GM18519 (cell line): ENCODE measurements around the gene ZNF664.

Experiments
- ATAC-seq: cut with Tn5 transposase; IDR thresholded peaks from one replicate; pipeline ENCODE4 v1.9.1; 2021; ENCODE audit warnings: mild to moderate bottlenecking, moderate library complexity; ENCODE audit not compliant: unreplicated experiment, low FRiP score

Gene ZNF664

DNA sequence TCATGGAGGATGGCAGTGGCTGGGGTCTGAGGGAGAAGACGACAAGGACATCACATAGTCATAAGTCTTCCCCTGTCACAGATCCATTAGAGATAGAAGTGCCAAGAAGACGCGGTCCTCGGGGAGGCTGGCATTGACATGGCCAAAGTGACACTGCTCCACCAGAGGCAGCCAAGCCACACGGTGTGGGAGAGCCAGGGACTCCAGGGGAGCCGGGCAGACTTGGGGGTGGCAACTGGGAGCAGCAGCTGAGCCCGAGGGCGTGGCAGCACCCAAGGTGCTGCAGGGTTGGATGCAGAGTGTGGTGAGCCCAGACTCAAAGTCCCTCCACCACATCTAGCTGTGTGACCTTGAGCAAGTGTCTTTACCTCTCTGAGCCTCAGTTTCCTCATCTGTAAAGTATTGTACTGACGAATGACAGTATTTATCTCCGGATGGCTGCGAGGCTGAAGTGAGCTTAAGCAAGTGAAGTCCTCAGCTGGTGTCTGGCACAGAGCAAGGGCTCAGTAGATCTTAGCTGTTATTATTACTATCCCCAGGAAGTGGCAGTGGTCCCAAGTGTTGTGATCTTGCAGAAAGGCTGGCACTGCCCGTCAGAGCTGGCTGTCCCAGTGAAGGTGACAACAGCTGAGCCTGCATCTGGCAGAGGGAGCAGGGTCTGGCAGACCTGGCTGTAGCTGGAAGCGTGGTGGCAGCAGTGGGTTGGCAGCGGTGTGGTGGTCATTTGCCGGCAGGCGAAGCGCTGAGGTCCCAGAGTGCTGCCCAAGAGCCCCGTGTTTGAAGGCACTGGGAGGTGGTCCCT, 54.9 kb downstream of the ZNF664 start:
- ATAC-seq, result no peak

DNA sequence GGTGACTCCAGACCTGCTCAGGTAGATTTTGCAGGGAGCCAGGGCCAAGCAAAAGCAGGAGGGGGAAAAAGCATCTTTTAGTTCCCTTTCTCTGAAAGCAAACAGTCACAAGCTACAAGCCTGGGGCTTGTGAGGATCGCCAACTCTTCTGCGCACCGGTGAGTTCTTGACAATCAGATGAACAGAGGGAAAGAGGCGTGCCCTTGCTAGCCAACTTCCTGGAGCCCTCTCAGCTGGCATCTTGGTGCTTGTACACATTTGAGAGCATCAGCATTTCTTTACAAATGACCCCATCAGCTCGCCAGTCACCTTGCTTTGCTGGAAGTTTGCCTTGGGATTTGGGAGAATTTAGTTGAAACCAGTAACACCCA, 55.5 kb downstream of the ZNF664 start:
- ATAC-seq, result no peak

DNA sequence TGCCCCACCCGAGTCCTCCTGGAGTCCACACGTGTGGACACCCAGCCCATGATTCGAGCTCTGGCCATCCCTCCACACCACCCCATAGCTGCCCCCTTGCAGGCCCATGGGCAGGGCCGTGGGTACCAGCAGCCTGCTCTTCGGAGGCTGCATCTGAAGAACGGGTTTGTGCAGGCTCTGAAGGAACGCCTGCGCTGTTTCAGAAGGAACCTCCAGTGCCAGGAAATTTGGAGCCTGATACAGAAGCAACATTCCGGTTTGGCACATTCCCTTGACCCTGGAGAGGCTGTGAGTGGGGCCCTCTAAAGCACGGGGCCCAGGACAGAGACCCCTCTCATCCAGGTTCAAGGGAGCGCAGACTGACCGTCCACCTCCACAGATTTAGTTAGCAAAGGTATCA, 57.0 kb downstream of the ZNF664 start:
- no peak for ATAC-seq

DNA sequence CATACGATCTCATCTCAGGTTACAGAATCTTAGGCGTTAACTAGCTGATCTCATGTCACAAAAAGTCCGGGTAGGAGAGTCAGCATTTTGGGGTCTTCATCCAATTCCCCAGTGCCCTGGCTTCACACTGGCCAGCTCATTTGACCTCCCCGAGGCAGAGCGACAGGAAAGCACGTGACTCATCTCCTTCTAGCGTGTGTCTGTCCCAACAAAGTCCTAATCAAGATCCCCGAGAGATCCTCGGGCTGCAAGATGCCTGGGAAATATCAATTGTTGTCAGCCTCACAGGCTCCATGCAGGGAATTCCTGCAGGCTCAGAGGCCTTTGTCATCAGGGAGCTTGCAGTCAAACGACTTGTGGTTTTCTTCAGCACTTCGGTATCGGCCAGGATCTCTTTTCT, 57.5 kb downstream of the ZNF664 start:
- no peak for ATAC-seq

DNA sequence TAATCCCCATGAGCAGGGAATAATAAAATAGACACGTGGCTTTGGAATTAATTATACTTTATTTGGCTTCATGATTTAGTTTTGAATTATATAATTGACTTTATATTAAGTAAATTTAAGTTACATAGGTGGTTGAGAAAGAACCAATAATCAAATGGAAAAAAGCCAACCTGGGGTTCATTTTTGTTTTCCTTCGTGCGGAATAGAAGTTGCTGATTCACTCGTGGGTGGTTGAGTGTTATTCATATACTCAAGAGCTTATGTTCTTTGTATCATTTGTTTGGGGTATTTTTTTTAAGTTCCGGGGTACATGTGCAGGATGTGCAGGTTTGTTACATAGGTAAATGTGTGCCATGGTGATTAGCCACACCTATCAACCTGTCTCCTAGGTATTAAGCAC, 58.0 kb downstream of the ZNF664 start:
- ATAC-seq, result no peak

DNA sequence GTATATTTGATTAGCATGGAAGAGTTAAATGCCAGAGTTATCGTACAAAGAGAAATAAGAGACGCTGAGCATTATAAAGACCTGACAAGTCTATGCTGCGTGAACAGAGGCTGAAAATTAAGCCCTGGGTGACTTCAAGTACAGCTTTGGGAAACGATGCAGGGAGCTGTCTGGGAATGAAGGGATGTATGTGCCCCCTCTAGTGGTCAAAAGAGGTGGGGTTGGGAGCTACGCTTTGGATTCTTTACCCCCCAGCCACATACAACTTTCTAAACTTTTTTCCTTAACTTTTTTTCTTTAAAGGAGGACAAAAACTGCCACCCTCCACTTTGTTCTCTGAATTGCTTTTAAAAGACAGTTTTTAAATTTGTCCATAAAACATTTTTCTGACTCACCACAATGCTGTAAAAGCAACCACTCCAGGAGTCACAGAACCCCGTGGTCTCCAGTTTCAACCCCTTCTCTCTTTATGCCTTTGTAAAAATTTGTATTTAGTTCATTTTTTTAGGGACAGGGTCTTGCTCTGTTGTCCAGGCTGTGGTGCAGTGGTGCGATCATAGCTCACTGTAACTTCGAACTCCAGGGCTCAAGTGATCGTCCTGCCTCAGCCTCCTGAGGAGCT, 59.4 kb downstream of the ZNF664 start:
- no peak for ATAC-seq

DNA sequence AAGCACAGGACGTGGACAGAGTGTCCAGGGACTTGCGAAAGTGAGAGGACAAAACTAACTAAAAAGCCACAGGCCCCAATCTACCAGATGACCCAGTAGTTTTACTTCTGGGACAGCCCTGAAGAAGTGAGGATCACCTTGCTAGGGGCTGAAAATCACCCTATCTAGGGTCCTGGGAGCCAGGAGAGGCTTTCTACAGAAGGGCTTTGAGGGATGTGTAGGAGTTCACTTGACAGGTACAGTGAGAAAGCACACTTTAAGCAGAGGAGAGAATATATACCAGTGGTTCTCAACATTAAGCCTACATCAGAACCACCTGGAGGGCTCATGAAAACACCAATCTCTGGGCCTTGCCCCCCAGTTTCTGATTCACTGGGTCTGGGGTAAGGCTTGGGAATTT, 60.8 kb downstream of the ZNF664 start:
- ATAC-seq, result no peak

DNA sequence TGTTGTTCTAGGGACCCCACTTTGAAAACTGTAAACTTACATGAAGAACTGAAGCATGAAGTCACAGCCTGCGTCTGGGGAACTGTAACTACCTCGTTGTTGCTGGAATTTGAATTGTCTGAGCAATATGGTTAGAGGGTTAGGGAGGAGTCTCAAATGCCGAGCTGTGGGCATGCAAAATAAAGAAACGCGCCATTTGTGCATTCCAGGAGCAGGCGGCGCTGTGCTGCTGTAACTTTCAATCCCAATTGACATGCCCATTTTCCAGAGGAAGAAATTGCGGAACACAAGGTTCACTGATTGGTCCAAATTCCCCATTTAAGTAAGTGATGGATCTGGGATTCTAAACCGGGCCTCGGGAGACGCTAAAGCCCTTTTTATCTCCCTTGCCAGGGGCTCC, 61.3 kb downstream of the ZNF664 start:
- no peak for ATAC-seq

DNA sequence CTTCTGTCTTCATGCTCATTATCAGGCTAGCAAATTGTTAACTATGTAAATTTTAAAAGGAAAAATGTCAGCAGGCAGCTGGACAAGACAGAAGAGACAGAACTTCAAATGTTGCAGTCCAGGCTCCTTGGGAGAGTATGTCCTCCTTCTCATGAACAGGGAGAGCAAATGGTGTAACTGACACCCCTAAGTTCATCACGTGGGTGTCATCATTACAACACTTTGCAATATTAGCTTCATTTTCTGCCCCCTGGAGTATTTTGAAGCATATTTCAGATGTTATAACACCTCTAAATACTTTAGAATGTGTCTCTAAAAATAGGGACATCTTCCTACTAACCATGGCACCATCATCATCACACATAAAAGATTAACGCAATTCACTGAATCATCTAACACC, 62.1 kb downstream of the ZNF664 start:
- no peak for ATAC-seq

DNA sequence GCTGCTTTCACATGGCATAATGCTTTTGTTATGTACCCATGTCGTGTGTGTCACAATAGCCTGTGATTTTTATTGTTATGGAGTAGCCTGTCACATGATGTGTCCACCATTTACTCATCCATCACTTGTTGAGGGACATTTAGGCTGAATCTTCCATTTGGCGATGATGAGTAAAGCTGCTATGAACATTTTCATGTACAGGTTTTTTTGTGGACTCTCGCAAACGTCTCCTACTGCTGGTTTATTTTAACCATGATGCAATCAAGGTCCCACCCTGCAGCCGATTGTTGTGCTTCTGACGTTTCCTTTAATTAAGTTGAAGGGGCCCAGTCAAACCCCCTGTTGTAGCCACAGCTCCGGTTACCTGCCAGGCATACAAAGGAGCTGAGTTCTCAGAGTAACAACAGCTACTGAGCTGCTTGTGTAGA, 63.2 kb downstream of the ZNF664 start:
- no peak for ATAC-seq

DNA sequence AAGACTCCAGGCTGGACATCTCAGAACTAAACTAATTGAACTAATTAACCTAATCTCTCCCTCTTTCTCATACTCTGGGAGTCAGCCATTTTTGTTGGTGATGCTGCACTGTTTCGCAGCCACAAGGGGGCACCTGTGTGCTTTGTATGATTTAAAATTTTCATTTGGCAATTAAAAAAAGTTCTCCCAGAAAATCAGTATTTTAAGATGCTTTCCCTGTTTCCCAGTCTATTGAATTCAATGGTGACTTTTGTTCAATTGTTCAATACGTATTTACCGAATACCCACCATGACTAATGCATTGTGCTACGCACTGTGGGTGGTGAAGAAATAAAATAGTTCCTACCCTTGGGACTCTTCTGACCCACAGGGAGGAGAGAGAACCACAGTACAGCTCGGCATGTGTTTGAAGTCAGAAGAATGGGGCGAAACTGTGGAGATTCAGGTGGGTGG, 63.7 kb downstream of the ZNF664 start:
- no peak for ATAC-seq

DNA sequence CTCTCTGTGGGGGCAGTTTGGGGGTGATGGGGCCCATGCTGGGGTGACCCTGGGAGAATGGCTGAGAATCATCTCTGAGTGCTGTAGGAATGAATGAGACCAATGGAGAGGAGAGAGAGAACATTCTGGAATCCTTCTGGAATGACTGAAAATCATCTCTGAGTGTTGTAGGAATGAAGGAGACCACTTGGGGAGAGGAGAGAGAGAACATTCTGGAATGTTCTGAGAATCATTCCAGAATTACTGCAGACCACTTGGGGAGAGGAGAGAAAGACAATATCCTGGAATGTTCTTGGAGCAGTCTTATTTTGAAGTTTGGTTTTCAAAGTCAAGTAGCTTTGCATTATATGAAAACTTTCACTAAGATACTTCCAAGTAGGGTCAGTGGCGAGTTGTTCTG, 64.3 kb downstream of the ZNF664 start:
- ATAC-seq, result no peak

DNA sequence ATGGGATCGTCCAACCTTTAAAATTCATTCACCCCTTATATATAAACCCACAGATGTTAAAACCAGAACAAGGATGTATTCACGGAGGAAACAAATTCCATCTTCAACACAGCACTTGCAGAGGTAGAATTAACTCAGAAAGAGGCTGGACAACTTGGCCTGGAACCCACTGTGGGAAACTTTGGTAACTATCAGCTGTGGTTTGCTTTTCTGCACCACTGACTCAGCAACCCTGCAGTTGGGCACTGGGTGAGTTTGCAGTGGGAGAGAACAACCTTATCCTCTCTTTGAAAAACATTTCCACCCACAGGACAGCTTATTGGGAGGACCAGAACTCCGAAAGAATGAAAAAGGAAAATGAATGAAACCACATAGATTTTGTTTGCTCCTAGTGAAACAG, 66.3 kb downstream of the ZNF664 start:
- ATAC-seq, result no peak

DNA sequence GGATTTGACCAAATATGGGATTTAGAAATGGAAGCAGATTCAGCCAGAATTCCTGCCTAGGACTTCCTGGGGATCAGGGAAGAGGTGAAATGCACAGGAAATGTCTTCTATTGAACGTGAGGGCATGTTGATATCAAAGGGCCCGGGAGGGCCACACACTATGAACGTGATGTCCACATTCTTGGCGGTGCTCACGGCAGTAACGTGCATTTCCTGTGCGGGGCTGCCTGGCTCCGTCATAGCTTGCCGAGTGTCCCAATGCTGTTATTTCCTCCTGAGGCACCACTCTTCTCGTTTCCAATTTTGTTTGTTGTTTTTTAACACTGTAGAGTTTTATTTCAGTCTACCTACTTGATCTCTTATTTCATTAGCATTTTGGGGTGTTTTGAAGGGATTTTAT, 67.3 kb downstream of the ZNF664 start:
- ATAC-seq, result no peak

DNA sequence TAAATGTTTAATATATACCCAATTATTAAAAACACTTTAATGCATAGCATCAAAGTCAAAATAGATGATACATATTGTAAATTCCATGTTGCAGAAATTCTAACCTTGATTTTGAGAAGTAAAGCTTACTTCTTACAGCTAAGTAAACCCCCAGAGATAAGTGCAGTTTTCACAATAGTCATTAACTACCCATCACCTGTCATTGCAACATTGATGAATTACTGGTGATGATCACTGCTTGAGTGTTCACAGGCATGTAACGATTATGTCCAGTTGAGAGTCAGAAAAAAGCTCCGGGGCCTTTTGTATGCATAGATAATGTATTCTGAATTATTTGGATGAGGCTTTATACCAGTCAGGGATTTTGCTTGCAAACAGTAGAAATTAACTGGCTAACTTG, 67.7 kb downstream of the ZNF664 start:
- ATAC-seq, result no peak

DNA sequence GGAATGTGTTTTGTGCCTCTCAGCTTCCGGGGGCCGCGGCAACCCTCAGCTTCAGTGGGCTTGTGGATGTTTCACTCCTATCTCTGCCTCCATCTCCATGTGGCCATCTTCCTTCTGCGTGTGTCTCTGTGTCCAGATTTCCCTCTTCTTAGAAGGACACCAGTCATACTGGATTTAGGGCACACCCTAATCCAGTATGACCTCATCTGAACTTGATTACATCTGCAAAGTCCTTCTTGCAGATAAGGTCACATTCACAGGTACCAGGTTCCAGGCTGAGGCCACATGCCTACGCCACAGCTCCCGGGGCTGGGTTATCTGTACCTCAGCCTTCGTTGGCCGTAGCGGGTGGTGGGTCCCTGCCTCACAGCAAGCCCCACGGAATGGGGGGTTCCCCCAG, 68.9 kb downstream of the ZNF664 start:
- no peak for ATAC-seq

DNA sequence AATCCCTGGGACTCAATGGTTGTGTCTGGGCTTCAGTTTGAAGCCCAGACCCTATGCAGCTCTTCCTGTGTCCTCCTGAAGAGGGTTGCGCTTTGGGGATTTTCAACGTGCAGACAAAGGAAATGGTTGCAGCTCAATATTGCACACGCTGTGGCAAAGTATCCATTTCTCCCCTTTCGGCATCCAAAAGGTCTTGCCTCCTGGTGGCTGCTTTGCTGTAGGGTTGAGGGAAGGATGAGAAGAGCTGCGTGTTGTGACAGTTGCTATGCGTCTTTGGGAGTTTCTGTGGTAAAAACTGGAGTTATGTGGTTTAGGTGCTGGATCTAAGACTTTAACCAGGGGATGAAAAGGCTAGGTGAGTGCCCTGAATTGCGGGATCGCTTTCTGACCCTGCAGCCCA, 71.0 kb downstream of the ZNF664 start:
- no peak for ATAC-seq

DNA sequence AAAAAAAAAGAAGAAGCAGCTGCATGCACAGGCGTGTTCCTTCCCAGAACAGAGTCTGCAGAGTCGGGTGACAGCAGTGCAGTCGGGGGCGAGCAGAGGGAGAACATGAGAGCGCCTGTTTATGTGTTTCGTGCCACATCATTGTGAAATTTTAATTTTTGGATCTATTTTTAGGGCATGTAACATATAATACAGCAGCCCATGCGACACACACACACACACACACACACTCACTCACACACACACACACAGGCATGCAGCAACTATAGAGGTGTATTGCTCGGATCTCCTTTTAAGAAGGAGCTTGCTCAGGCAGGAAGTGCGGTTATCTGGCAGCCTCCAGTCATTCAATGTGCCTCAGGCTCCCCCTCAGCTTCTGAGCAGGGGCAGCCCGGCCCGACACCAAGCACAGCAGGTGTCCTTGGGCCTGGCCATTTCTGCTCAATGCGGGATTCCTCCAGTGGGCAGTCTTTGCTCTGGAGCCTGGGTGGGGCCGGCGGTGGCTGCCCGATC, 71.8 kb downstream of the ZNF664 start:
- ATAC-seq, result no peak

DNA sequence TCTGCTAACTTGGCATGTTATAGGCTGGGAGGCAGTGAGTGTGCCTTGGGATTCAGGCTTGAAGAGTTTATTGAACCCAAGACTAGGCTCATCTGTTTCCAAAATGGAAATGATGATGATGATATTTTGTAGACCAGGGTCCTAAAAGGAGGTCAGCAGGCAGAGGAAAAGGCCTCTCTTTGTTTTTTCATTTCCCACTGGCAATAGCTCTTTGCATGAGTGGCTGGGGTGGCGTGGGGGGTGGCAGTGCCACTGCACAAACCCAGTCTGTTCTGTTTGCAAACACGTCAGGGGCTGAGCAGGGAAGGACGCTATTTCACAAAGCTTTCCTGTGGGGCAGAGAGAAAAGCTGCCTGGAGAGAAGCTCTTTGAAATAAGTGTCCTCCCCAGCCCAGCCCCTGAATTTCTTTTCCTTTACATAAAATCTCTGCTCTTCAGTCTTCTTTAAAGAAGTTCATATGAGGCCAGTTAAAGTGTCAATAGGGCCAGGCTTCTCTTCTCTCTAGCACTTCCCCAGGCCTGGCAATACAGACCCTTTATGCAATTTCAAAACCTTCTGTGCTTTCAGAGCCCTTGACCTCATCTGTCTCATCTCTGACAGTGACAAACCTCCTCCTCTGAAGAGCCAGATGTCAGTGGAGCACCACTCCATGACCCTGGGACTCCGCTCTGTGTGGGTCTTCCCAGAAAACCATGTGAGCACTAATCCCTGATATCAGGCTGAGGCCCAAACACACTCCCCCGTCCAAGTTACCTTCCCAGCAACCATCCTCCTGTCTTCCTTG, 72.8 kb downstream of the ZNF664 start:
- ATAC-seq, result no peak

DNA sequence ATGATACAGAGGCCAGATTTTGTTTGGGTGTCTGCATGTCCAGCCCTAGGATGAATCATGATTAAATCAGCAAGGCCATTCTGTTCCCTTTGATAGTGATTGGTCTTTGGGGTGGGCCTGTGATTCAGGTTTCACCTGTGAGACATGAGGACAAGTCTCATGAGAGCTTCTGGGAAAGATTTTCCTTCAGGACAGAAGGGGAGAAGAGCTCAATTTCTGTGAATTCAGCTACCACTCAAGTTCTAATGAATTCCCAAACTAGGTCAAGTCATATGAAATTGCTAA, 73.4 kb downstream of the ZNF664 start:
- no peak for ATAC-seq

DNA sequence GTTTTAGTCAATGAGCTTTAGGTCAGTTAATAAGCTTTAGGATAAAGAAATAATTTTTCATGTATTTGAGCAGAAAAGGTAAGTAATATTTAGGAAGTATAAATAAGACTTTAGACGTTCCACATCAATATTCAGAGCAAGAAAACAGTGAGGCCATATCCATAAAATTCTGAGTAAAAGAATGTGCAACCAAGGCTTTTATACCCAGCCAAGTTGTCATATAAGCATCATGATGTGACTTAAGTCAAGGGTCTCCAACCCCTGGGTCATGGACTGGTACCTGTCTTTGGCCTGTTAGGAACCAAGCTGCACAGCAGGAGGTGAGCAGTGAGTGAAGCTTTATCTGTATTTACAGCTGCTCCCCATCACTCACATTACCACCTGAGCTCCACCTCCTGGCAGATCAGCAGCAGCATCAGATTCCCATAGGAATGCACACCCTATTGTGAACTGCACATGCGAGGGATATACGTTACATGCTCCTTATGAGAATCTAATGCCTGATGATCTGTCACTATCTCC, 74.1 kb downstream of the ZNF664 start:
- ATAC-seq, result no peak
